Measurements from ENCODE around the gene ISY1. TPM values are rescaled to one million over a fixed set of nuclear protein-coding genes. Genes with fewer than 3 reads are reported as not detected.
A peak's percentile ranks its signal among the peaks of the same experiment; 100 is the strongest.

The ISY1 gene
- total and polyA plus RNA-seq, 2 of the 4 experiments (the other 2 are of a cell fraction): 28.5 to 31.5 TPM

- no TSS peak for BruUV-seq (replicated peaks)
- H2BK5ac ChIP-seq (ENCODE audit: low read depth, low read length, poor library complexity, severe bottlenecking): no peak overlapping the region
- H2AFZ ChIP-seq (replicated peaks; ENCODE audit: low read length, poor library complexity): no peak overlapping the region
- H3K27ac ChIP-seq (ENCODE audit: insufficient read depth, low read length): no peak overlapping the region
- CTCF ChIA-PET: no interaction called here
- peaks cover 29 to 68% of the 10 kb centered on the region in 2 experiments for H3K79me1 ChIP-seq (ENCODE audit: low read depth in 1 of 2, low read length in 2 of 2)
- peak overlapping the region; percentile 18; the same call in 1 of the 2 replicates for H3K23ac ChIP-seq (ENCODE audit: low read depth, low read length)
- ATAC-seq (ENCODE audit: low read depth): no peak
- H2BK120ac ChIP-seq (ENCODE audit: low read depth, low read length): no peak overlapping the region
- DNase-seq: no peak
- in situ Hi-C loops (cut with MboI; ENCODE audit: low sequenced_read_pairs): no loop called here
- H3K56ac ChIP-seq (ENCODE audit: extremely low read depth, insufficient read depth, low read length): no peak overlapping the region
- H2AK5ac ChIP-seq (ENCODE audit: low read depth, low read length): no peak overlapping the region
- no peak overlapping the region for H4K5ac ChIP-seq (ENCODE audit: low read depth, low read length)
- H2BK15ac ChIP-seq (ENCODE audit: low read depth, low read length): no peak overlapping the region
- no peak overlapping the region for H4K8ac ChIP-seq (ENCODE audit: low read depth in 2 of 2, low read length in 2 of 2)
- intact Hi-C loops (cut with micrococcal nuclease): loop anchor here (1.0 to 10.0 kb wide), 2 partner anchors 64 to 148 kb away; no protein-coding TSS in a partner anchor
- H3K4me1 ChIP-seq (ENCODE audit: control insufficient read depth, insufficient read depth, low read length): peaks cover 24% of the 10 kb centered on the region
- H3K9ac ChIP-seq (ENCODE audit: low read depth, low read length): no peak overlapping the region
- dilution Hi-C loops (cut with HindIII; ENCODE audit: low sequenced_read_pairs, unreplicated experiment): no loop called here
- no peak overlapping the region for H2BK20ac ChIP-seq (ENCODE audit: low read depth, low read length)
- no peak overlapping the region for H4K91ac ChIP-seq (ENCODE audit: insufficient read depth, low read depth, low read length)
- no peak overlapping the region for H3K18ac ChIP-seq (ENCODE audit: low read depth, low read length)
- H3K9me3 ChIP-seq (ENCODE audit: control insufficient read depth, insufficient read depth, low read length): no peaks in the 10 kb centered on the region
- H3K36me3 ChIP-seq (ENCODE audit: control insufficient read depth, insufficient read depth, low read length): peaks cover 9% of the 10 kb centered on the region
- H4K20me1 ChIP-seq (ENCODE audit: insufficient read depth, low read length): peaks cover 63% of the 10 kb centered on the region
- H3K27me3 ChIP-seq (ENCODE audit: control insufficient read depth, insufficient read depth, low read length): no peaks in the 10 kb centered on the region
- peaks cover 29% of the 10 kb centered on the region for H3K9me1 ChIP-seq (ENCODE audit: insufficient read depth, low read length)
- H3K14ac ChIP-seq (replicated peaks; ENCODE audit: low read depth, low read length): peak overlapping the region; percentile 21; the same call in 1 of the 2 replicates
- no peak overlapping the region for H2AK9ac ChIP-seq (replicated peaks; ENCODE audit: low read depth, low read length, poor library complexity)
- peak overlapping the region; percentile 79 for H3K4me2 ChIP-seq (ENCODE audit: low read depth, low read length)
- no peak overlapping the region for H3K4ac ChIP-seq (ENCODE audit: low read depth, low read length)
- TF ChIP-seq MXI1 (IDR thresholded peaks at IDR 0.05; ENCODE audit: borderline replicate concordance, low read depth, low read length) (no peak), CEBPB (IDR thresholded peaks at IDR 0.05; ENCODE audit: low read depth, low read length) (no peak), NFE2L2 (IDR thresholded peaks at IDR 0.05; ENCODE audit: low read depth, low read length) (no peak), POLR2A (IDR thresholded peaks at IDR 0.05; ENCODE audit: low read depth, low read length) (no peak), CHD1 (IDR thresholded peaks at IDR 0.05; ENCODE audit: low read depth, low read length) (no peak), BHLHE40 (IDR thresholded peaks at IDR 0.05; ENCODE audit: low read depth, low read length) (no peak), RAD21 (IDR thresholded peaks at IDR 0.05; ENCODE audit: low read length) (no peak), FOS (IDR thresholded peaks at IDR 0.05; ENCODE audit: low read depth, low read length) (no peak), CTCF (conservative IDR thresholded peaks at IDR 0.05; ENCODE audit: low read depth, low read length) (no peak), MAFK (IDR thresholded peaks at IDR 0.05; ENCODE audit: low read depth, low read length) (no peak)
- TF ChIP-seq, protein P1, sequence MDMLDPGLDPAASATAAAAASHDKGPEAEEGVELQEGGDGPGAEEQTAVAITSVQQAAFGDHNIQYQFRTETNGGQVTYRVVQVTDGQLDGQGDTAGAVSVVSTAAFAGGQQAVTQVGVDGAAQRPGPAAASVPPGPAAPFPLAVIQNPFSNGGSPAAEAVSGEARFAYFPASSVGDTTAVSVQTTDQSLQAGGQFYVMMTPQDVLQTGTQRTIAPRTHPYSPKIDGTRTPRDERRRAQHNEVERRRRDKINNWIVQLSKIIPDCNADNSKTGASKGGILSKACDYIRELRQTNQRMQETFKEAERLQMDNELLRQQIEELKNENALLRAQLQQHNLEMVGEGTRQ (IDR thresholded peaks at IDR 0.05; ENCODE audit: low read depth, low read length): no peak
- WGBS, 2 experiments (ENCODE audit: extremely low coverage in 2 of 2, insufficient read length in 1 of 2): 100% methylated on average over 1 of the region's 5 CpGs; no CpG with 5 or more reads in 1 of the 2 experiments
- H3K4me3 ChIP-seq (ENCODE audit: insufficient read depth, low read depth, low read length): no peak overlapping the region
- POLR2A ChIA-PET (ENCODE audit: unreplicated experiment): no interaction called here
Observed at GRCh38 chr3:129118745-129119144, 42.1 kb downstream of the ISY1 start.
